Fibroblast of mammary gland (primary cell): ENCODE data around the gene ZC3H7B.

Experiments
- DNase-seq: peaks from one replicate; pipeline ENCODE4 v3.0.0-alpha.2; 2010; ENCODE audit warnings: low read depth
- H3K4me3 ChIP-seq: 2 replicates; pipeline ENCODE4 v1.5.1; 2011; ENCODE audit warnings: low read depth, mild to moderate bottlenecking, low read length, moderate library complexity; ENCODE audit not compliant: control insufficient read depth
- TF ChIP-seq, protein P1 (sequence below): conservative IDR thresholded peaks from 2 replicates; pipeline ENCODE4 v1.5.1; 2011; ENCODE audit warnings: low read depth, low read length, inconsistent platforms; ENCODE audit not compliant: control insufficient read depth, insufficient read depth

ZC3H7B gene

DNA sequence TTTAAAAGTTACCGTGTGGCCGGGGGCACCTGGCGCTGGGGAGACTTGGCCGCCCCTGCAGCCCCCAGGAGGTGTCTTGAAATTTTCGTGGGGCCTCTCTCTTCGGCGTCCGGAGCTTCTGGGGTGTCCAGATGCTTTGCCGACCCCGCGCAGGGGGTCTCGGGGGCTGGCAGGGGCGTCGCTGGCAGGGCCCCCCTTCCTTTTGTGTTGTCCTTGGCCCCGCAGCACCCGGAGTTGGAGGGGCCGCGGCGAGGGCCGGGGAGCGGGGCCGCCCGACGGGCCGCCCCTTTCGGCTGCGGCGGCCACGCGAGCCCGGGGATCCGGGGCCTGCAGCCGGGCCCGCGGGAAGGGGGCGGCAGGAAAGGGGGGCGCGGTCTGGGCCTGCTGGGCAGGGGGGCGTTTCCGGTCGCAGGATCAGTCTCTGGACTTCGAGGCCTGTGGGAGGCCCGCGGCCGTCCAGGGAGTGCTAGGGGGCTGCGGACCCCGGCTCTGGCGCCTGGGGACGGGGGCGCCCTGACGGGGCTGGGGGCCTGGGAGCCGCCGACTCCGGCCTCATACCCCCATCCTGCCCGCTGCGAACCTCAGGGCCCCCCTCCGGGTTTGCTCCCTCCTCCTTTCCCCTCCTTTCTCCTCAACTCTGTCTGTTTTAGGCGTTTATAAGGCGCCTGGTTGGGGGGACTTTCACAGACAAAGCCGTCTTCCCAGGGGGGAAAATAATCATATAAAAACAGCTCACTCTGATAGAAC is 869 bp downstream of the ZC3H7B start:
- TF ChIP-seq, protein P1, sequence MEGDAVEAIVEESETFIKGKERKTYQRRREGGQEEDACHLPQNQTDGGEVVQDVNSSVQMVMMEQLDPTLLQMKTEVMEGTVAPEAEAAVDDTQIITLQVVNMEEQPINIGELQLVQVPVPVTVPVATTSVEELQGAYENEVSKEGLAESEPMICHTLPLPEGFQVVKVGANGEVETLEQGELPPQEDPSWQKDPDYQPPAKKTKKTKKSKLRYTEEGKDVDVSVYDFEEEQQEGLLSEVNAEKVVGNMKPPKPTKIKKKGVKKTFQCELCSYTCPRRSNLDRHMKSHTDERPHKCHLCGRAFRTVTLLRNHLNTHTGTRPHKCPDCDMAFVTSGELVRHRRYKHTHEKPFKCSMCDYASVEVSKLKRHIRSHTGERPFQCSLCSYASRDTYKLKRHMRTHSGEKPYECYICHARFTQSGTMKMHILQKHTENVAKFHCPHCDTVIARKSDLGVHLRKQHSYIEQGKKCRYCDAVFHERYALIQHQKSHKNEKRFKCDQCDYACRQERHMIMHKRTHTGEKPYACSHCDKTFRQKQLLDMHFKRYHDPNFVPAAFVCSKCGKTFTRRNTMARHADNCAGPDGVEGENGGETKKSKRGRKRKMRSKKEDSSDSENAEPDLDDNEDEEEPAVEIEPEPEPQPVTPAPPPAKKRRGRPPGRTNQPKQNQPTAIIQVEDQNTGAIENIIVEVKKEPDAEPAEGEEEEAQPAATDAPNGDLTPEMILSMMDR = no peak
- H3K4me3 ChIP-seq = peak overlapping the region; percentile 81
- no peak for DNase-seq

DNA sequence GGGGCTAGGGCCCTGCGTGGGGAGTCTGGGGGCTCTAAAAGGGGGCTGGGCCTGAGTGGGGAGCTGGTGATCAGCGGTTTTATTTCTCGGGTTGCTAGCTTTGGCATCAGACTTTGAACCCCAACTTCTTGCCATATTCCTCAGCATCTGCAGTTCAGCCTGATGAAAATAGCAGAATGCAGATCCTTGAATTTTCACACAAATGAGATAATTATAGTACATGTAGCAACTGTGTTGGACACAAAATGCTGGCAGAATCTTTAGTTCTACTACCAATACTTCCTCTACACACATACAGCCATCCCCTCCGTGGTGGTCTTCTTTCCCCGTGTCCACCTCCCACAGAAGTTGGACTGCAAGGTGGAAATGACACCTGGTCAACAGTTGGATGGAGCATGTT is 1.5 kb downstream of the ZC3H7B start:
- H3K4me3 ChIP-seq = peak overlapping the region; percentile 81
- DNase-seq = no peak
- TF ChIP-seq, protein P1 = no peak

DNA sequence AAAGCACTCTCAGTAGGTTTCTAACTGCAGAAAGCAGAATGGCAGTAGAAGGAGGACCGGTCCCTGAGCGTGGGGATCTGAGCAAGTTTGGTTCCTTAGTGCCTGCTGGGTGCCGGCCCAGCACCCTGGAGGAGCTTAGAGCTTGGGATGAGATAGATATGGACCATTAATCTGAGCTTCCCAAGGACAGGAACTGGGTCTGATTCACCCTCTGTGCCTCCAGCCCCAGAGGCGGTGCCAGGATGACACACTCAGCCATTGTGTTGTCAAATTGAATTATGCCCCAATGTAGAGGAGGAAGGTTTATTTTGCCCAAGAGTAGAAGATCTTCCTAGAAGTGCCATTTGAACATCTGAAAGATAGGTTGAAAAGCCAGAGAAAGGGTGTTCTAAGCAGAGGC is 4.3 kb downstream of the ZC3H7B start:
- TF ChIP-seq, protein P1 = no peak
- peak; percentile 89 for DNase-seq
- H3K4me3 ChIP-seq = no peak overlapping the region

DNA sequence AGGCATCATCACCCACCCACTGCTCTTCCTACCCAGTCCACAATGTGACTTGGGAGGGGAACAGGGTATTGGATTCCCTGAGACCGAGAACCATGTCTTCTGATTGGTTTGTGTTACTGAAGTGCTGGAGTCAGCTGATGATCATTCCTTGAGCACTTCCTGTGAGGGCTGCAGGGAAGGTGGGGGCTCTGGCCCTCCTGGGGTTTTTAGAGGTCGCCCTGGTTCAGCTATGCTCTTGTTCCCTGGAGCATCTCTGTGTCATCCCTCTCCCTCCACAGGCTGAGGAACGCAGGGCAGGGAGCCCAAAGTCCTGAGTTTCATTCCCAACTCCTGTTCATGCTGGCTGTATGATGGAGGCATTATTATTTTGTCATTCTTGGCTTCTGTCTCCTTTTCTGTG is 6.7 kb downstream of the ZC3H7B start:
- peak; percentile 84 for DNase-seq
- TF ChIP-seq, protein P1 = no peak
- H3K4me3 ChIP-seq = no peak overlapping the region

DNA sequence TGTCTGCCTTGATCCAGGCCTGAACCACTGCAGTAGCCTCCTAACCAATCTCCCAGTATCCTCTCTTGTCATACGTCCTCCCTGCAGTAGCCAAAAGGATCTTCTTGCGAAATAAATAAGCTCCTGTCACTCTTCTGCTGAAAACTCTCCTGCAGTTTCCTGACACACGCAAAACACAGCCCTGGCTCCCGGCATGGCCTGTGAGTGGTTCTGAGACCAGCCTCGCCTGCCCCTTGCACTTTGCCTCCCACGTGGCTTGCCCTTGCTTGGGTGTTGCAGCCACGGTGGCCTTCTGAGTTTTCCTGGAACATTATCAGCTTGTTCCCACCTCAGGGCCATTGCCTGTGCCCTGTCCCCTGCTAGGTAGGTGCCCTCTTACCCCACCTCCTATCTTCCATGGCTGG is 7.2 kb downstream of the ZC3H7B start:
- peak; percentile 55 for DNase-seq
- TF ChIP-seq, protein P1 = no peak
- no peak overlapping the region for H3K4me3 ChIP-seq

DNA sequence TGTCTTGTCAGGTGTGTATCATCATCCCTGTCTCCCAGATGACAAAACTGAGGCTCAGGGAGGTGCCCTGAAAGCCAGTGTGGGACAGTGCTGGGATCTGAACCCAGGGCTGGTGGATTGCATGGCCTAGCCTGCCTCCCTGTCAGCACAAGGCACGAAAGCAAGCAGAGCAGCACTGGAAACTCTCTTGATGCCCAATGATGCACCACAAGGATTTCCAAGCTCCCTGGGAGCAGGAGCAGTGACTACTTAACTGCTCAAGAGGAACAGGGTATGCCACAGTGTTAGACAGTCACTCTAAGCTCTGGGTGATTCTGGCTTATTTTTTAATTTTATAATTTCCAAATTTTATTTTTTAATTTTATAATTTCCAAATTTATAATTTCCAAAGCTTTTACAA is 9.0 kb downstream of the ZC3H7B start:
- no peak for DNase-seq
- TF ChIP-seq, protein P1 = no peak
- no peak overlapping the region for H3K4me3 ChIP-seq
